HG03460 (cell line): Measurements from ENCODE around the gene TUBGCP3.
"Not testable (repeated sequence)": the region's sequence is repeated elsewhere in the genome, so short reads cannot be mapped to it uniquely, and the experiment has no call there.

Source experiments
- ATAC-seq: cut with Tn5 transposase; IDR thresholded peaks from one replicate; pipeline ENCODE4 v1.9.1; 2021; ENCODE audit not compliant: unreplicated experiment

Gene TUBGCP3

DNA sequence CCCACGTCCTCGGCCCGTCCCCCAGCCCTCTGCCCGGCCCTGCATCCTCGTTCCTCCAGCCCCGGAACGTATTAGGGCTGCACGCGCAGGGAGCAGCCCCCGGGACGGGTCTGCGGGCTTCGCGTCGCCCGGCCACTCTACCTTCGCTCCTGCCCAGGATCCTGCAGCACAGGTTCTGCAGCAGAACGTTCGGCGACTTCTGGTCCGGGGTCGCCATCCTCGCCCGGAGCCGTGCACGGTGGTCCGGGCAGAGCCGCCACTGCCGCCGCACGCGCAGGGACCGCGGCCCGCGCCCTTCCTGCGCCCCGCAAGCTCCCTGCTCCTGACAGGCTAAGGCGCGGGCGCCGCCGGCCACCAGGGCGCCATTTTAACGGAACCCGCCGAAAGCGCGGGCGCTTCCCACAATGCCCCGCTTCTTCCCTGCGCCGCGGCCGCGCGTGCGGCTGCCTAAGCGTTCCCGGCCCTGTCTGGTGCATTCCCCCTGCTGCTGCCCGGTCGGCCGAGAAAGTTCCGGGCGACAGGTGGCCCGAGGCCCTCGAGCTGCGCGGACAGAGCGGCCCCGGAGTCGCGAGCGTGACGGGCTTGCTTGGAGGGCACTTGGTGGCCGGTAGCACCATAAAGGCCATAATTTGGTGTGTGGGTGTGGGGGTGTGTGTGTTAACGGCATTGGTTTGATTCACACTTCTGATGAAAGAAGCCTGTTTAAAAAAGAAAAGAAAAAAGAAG lies at the start of gene TUBGCP3:
TUBGCP3 (minus strand) TSS at position 390 of the 726 bp plus-strand sequence; CDS start at position 217, 173 bp downstream.
- peak; percentile 81 for ATAC-seq

GRCh38 chr13:112637017-112637801 lies 49.3 kb upstream of the TUBGCP3 start:
- no peak for ATAC-seq

- ATAC-seq: no peak
These were observed 48.5 kb upstream of the TUBGCP3 start for GRCh38 chr13:112636401-112636975.

DNA sequence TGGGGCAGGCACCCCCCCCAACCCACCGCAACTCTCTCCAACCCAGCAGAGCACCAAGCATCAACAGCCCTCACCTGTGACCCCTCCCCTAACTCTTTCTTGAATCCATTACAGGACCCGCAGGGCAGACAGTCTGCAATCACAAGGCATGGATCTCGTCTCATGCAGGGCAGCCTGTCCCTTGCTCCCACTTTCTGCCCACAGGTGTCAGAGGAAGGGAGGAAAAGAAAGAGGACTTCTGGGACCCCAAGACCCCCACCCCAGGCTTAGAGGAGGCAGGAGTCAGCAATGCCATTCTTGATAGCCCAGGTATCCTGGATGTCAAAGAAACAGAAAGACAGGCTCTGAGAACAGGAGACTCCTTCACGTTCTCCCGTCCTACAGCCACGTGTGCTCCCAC lies 47.4 kb upstream of the TUBGCP3 start:
- ATAC-seq: no peak

DNA sequence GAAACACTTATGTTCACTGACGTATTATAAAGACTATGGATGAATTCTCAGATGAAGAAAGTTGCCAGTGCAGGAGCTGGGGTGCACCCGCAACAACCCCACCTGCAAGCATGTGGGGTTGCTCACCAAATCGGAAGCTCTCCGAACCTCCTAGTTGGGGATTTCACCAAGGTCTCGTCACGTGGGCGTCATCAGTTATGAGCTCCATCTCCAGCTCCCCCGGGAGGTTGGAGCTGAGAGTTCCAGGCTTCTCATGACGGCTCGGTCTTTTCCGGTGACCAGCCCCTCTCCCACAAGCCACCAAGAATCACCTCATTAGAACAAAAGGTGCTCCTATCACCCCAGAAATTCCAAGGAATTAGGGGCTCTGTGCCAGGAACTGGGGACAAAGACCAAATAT lies 46.1 kb upstream of the TUBGCP3 start:
- ATAC-seq: no peak

GRCh38 chr13:112630226-112630625 lies 42.3 kb upstream of the TUBGCP3 start:
- ATAC-seq: not testable (repeated sequence)

GRCh38 chr13:112629161-112629560 lies 41.2 kb upstream of the TUBGCP3 start:
- ATAC-seq: no peak

DNA sequence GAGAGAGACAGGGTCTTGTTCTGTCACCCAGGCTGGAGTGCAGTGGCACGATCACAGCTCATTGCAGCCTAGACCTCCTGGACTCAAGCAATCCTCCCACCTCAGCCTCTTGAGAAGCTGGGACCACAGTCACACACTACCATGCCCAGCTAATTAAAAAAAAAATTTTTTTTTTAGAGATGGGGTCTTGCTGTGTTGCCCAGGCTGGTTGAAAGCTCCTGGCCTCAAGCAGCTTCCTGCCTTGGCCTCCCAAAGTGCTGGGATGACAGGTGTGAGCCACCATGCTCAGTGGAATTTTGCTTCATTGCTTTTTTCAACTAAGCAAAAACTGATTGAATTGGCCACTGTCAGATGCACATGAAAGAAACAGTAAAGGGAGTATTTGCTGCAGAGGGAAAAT lies 39.7 kb upstream of the TUBGCP3 start:
- not testable (repeated sequence) for ATAC-seq

- no peak for ATAC-seq
These were observed 39.2 kb upstream of the TUBGCP3 start for GRCh38 chr13:112627161-112627560.

- no peak for ATAC-seq
These were observed 38.8 kb upstream of the TUBGCP3 start for GRCh38 chr13:112626761-112627160.

- ATAC-seq: no peak
These were observed 38.2 kb upstream of the TUBGCP3 start for GRCh38 chr13:112626124-112626523.

GRCh38 chr13:112625698-112626097 lies 37.7 kb upstream of the TUBGCP3 start:
- ATAC-seq: no peak

DNA sequence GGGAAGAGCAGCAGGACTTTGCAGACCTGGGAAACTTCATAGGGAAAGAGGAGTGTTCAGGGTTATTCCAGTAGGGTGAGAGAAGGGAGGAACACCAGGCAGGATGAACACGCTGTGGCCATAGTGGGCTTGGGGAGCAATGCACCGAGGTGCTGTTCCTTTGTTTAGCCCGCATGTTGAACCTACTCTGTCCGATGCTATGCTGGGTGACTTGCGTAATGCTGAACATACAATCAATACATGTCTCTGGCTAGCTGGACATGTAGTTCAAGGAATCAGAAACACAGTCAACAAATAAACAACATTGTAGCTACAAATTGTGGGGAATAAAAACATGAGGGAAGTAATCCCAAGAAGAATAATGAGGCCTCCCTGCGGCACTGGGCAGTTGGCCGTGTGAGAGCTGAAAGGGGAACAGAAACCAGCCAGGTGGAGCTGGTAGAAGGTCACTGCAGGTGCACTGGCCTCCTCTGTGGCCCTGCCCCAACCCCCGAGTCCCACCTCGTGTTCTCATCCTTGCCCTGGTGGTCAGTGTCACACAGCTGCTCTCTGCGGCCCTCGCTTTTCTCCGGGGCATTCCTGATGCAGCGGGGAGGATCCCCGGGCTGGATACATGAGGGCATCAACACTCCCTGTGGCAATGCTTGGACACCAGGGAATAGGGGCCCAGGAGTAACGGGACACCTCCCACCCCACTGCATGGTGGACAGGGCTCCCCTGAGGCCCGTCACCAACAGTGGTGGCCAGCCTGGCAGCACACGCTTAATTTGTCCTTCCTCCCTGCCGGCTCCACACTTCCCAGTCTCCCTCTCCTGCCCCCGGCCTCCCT lies 36.9 kb upstream of the TUBGCP3 start:
- no peak for ATAC-seq

GRCh38 chr13:112624040-112624439 lies 36.1 kb upstream of the TUBGCP3 start:
- ATAC-seq: no peak

- no peak for ATAC-seq
These were observed 35.2 kb upstream of the TUBGCP3 start for GRCh38 chr13:112623051-112623711.

DNA sequence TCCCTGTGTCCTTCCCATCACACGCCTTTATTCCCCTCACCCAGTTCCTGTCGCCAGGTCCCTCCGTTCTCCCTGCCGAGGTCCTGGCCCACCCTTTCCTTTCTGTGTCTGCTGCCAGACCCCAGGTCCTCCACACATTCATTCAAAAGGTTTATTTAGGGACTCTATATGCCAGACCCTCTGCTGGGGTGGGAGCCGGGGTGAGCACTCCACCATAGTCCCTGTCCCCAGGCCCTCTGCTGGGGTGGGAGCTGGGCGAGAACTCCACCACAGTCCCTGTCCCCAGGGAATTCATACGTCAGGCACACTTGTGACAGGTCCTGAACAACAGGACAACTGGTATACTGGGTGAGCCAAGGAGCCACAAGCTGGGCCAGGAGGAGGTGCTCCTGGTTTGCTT lies 34.4 kb upstream of the TUBGCP3 start:
- ATAC-seq: no peak

GRCh38 chr13:112619730-112620631 lies 32.0 kb upstream of the TUBGCP3 start:
- ATAC-seq: no peak

- ATAC-seq: no peak
These were observed 30.5 kb upstream of the TUBGCP3 start for GRCh38 chr13:112618501-112618900.

- no peak for ATAC-seq
These were observed 29.9 kb upstream of the TUBGCP3 start for GRCh38 chr13:112617754-112618375.
